GM19238 (cell line): ENCODE results near the gene NEK6.

ENCODE experiments used
- DNase-seq: peaks from one replicate; pipeline ENCODE4 v3.0.0; 2011; ENCODE audit warnings: low spot score; ENCODE audit not compliant: insufficient read length

NEK6 gene

DNA sequence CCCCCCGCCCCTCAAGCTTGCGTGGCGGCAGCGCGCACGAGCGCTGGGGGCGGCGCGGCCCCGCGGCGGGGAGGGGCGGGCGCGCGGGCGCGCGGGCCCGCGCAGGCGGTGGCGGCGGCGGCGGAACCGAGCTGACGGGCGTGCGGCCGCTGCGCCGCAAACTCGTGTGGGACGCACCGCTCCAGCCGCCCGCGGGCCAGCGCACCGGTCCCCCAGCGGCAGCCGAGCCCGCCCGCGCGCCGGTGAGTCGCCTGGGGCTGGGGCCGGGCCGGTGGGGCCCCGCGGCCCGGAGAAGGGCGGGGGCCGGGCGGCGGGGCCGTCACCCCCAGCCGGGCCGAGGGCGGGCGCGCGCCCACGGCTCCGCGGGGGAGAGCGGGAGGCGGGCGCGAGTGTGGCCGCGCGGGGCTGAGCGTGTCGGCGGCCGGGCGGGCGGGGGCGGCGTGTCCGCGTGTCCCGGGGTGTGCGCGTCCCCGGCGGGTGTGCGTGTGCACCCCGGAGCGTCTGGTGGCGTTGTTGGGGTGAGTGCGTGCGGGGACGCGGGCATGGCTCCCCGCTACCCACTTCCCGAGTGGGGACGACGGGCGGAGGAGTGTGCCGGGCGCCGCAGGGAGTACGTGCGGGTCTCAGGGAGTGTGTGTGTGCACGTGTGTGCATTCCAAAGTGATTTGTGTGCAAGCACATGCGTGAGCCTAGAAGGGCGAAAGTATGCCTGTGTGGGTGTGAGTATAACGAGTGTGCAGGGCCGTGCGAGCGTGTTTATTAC, at the start of gene NEK6:
Gene NEK6 (plus strand): TSS at position 106 of the 763 bp plus-strand sequence. CDS start 44,016 bp downstream, outside the sequence.
- peak; percentile 58 for DNase-seq

DNA sequence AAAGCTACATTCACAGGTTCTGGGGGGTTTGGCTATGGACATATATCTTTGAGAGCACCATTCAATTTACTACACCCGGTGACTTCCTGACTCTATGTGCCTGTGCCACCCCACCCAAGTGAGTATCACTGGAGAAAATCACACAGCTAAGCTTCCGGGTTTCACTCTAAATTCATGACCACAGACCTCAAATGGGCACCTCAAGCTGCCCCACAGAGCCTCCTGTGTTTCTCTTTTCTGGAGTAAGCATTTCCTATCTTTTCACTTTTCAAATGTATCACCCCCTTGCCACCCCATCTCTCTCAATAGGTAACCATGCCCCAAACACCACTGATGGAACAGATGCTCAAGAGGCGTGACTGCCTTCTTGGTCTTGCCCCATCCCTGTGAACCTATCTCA, 49.2 kb upstream of the NEK6 start:
- no peak for DNase-seq

DNA sequence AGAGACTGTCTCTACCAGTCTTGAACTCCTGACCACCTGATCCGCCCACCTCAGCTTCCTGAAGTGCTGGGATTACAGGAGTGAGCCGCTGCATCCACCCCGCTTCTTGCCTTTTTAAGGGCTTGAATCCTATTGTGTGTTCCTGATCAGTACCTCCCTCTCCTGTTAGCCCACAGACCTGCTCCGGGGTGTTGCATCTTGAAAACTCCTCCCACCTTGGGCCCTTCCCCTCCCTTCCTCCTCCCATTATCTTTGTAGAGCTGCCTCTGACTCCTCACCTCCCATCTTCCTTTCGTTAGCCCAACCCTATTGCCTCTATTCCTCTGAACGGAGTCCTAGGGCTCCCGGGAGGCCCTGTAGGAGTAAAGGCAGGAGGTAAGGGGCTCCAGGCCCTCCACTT, 48.5 kb upstream of the NEK6 start:
- no peak for DNase-seq

DNA sequence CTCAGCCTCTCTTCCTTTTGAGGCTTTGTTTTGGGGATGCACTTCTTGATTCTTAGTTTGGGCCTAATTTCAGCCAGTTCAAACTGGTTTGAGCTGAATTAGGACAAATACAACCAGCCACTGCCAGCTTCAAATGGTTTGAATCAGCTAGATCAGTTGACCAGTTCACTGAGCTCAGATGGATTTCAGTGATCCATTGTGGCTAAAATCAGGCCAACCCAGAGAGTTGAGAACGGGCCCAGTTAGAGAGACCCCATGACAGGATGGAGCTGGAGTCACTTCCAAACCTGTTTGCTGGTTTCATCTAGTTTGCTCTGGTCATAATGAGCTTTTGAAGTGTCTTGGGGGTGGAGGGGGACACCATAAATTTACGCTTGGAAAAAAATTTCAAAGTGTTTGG, 48.0 kb upstream of the NEK6 start:
- DNase-seq: no peak

DNA sequence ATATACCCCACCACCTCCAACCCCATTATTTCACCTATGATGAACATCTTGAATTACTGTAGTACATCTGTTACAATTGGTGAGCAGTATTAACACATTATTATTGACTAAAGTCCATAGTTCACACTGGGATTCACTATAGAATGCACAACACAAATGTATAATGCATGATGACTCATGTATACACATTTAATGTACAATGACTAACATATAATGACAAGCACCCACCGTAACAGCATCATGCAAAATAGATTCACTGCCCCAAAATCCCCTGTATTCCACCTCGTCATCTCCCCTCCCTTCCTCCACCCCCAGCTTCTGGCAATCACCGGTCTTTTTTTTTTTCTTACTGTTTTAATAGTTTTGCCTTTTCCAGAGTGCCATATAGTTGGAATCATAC, 47.1 kb upstream of the NEK6 start:
- DNase-seq: no peak

DNA sequence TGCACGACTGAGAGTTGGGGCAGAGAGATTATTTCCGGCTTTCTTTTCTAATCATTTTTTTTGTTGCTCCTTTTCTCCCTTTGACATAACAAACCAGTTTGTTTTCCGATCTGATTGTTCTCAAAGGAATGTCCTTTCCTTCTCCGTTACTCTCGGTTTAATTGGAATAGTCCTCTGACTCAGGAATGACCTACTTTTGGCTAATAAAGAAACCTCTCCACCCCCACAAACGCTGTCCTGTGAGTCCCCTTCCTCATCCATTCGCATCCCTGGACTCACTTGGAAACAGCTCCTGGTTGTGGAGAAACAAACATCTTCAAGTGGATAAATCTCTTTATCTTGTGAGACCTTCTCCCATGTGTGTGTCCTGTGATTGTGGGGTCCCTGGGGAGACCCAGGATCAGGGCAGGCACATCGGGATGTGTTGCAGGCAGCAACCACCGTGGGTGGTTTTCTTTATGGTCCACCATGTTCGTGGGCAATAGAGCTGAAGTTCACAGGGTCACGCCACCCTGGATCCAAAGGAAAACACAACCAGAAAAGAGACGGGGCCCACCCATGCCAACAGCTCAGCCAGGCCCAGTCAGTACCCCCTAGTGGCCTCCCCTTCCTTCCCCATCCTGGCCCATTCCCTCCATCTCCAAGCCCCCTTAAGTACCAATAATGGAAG, 45.2 kb upstream of the NEK6 start:
- no peak for DNase-seq

DNA sequence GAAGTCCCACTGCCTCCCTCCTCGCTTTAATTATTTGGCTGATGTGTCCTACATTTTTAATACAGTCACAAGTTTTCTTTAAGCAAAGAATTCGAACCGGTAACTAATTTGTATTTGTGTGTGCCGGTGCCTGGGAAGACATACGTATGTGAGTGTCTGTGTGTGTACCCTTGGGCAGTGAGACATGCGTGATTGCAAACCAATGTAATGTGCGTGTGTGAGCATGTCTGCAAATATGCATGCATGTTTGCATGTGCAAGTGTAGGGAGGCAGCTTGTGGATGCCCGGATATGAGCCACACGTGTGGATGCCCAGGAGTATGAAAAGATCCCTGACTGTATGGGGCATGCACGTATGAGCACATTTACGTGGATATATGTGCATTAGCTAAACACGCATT, 44.4 kb upstream of the NEK6 start:
- DNase-seq: no peak

DNA sequence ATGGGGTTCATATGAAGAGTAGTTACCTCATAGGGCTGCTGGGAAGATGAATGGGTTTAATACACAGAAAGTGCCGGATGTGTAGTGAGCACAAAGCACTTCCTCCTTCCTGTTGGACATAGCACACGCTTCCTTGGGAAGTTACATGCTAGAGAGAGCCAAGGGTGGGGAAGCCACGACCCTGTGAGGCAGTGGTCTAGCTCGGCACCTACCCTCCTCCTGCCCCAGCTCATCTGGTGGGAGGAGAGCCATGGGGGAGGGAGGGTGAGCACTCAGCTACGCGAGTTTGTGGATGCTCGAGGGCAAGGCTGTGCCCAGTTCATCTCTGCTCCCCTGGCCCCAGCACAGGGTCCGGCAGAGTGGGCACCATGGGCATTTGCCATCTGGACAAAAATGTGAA, 43.6 kb upstream of the NEK6 start:
- DNase-seq: no peak

DNA sequence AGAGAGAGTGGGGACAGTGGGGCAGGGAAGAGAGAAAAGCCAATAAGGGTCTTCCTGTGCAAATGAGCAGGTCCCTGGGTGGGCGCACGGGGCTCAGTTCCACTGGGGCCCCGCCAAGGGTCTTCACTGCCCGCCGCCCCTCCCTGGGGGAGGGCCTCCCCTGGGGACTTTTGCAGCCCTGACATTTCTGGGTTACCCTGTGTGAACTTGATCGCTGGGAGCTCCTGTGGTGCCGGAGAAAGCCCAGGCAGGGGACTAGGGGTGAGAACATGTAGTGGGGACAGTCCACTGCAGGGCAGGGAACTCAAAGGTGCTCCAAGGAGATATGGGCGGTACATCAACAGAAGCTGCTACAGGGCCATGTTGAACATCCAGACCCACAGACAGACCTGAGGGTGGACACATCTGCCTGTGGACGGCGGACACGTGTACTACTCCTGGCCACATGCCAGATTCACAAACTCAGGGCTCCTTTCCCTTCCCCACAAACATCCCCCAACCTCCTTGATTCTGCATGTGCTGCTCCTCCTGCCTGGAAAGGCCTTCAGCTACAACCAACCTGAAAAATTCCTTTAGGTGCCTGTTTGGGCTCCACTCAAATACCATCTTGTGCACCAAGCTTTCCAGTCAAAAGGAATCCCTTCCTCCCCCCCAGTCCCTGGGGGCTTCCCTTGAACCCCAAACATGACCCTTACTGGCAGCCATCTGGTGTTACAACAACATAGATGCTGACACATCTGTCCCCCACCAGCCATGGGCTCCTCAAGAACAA, 43.0 kb upstream of the NEK6 start:
- DNase-seq: no peak

DNA sequence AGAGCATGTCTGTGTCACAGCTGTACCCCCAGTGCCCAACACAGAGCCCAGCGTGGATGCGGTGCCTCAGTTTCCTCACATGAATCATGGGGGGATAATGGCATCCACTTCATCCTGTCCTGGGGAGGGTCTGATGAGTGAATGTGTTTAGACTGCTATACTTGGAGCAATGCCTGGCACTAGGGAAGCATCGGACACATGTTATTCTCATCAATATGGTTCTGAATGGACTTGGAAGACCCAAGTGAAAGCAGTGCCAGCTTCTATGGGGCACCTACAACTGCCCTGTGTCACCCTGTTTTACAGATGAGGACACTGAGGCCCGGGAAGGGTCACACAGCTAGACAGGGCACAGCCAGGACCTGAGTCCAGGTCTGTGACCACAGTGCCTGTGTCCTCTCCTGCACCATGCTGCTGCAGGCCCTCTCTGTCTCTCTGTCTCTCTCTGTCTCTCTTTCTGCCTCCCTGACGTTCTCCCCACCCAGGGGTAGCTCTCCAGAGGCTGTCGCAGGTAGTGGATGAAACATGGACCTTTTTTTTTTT, 42.3 kb upstream of the NEK6 start:
- DNase-seq: no peak

DNA sequence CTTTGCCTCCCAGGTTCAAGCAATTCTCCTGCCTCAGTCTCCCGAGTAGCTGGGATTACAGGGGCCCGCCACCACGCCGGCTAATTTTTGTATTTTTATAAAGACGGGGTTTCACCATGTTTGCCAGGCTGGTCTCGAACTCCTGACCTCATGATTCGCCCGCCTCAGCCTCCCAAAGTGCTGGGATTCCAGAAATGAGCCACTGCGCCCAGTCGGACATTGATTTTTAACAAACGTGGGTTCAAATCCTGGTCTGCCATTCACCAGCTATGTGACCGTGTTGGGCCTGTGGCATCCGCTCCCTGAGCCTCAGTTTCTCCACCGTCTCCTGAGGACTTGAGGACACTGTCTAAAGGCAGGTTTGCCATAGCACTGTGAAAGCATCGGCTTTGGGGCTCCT, 41.8 kb upstream of the NEK6 start:
- DNase-seq: no peak

DNA sequence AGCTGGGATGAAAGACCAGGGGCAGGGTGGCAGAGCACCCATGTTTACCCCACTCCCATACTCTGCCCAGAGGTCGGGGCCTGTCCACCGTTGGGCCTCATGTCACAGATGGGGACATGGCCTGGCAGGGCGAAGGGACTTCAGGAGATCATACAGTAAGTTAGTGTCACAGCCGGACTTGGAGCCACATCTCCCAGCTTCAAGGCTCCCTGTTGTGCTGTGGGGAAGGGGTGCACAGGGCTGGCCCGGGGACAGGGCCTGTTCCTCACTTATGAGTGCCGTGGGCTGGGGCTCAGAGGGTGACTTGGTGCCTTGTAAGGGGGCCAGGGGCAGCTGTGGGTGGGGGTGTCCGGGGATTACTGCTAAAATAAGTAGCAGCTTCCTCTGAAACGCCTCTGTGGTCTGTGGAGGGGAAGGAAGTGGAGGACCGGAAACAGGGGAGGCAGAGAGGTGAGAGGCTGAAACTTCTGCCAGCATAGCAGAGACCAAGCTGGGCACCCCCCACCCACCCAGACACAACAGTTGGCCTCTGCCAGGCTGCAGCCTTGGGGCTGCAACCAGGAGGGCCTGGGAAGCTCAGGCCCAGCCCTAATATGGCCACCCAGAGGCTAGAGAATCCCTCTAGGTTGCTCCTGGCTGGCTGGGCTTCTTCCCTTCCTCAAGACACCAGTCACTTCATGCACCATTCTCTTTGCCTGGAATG, 41.1 kb upstream of the NEK6 start:
- no peak for DNase-seq

DNA sequence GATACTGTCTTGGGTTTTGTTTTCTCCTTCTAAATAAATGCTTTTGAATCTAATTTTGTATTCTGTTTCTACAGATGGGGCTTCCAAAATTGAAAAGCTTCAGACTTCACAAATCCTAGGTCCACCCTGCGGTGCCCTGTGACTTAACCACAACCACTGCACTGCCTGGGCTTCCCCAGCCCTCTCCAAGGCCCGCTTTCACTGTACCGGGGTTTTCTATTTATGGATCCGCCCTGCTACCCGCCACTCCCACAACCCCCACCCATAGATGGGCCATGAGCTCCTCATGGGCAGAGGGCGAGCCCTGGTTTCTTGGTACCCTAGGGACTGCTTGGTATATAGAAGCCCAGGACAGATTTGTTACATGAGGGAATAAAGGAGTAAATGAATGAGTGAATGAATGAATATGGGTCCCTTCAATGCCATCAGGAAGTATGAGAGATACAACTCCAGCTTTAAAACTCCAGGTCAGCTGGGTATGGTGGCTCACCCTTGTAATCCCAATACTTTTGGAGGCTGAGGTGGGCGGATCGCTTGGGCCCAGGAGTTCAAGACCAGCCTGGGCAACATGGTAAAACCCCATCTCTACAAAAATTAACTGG, 39.8 kb upstream of the NEK6 start:
- DNase-seq: no peak

DNA sequence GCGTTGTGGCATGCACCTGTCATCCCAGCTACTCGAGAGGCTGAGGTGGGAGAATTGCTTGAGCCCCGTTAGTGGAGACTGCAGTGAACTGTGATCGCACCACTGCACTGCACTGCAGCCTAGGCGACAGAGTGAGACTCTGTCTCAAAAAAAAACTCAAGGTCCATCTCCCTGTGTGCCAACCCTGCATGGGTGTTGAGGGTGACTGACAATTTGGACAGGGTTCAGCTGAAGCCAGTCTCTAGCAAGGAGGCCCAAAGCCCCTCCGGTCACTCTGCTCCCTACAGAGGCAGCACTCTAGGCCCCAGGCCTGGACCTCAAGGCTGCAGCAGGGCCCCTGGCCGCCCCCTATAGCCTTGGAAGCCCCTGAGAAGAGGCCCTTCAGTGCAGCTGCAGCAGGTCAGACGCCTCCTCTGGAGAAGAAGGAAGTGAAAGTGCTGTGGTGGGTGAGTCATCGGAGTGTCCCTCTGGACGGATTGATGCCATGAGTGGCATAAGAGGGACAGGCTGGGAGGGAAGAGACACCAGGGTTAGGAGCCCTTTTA, 39.2 kb upstream of the NEK6 start:
- peak; percentile 76 for DNase-seq

DNA sequence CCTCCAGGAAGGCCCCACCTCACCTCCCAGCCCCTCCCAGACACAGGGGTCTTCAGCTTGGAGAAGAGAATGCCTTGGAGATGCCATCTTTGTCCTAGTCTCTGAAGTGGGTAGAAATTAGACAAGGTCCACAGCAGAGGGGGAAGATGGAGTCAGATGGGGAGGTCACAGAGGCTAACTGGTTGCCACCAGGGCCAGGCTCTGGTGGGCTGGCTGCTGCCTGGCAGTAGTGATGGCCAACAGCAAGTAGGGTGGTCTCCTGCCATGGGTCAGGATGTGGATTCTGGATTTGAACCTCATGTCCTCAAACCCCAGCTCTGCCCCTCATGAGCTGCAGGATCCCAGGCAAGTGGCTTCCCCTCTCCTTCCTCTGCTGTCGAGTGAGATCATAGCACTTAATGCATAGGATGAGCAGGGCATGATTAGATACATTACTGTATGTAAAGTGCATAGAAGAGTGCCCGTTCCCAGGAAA, 38.7 kb upstream of the NEK6 start:
- DNase-seq: no peak

DNA sequence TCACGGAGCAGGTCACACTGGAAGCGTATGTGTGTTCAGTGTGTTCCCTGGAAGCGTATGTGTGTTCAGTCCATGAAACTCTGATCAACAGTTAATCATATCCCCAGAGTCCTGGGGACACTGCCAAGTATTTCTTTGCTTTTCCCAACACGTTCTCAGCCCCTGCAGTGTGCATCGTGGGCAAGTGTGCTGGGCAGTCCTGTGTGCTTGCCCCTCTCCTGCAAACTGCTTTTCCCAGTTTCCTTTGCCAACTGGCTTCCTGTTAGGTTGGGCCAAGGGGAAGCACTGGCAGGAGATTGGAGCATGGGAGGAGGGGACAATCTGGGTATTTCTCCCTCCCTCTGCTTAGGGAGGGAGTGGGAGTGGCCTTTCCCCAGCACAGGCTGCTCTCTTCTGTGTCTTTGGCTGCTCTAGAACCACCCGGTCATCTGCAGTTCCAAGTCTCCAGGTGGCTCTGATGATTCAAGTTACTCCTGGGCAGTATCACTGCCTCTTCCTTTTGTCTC, 36.8 kb upstream of the NEK6 start:
- DNase-seq: no peak

DNA sequence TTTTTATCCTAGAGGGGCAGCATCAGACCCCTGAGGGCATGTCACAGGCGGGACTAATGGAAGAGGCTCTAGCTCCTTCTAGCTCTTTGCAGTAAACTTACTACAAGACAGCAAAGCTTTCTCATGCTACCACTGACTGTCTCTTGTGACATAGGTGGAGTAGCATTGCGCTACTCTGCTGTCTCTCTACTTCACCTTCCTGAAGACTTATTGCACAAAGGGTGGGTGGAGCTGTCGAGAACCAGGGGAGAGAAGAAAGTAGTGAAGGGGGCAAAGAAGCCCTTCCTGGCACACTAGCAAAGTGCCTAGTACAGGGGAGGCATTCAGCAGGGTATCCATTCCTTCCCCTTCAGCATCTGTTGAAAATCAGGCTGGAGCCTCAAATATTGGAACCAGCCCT, 36.1 kb upstream of the NEK6 start:
- no peak for DNase-seq

DNA sequence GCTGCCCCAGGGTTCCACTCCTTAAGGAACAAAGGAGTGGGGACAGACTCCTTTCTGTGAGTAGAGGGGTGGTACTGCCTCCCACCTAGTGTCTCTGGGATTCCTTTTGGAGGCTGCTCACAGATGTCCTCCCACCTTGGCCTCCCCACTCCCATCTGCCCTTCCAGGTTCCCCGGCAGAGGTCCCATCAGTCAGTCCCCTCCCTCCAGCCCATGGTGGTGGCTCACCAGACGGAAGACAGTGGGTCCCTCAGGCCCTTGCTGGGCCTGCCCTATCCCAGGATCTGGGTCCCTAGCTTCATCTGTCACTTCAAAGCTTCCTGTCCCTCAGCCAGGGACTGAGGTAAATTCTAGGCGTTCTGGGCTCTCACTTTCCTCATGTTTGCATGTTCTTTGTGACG, 35.6 kb upstream of the NEK6 start:
- no peak for DNase-seq

DNA sequence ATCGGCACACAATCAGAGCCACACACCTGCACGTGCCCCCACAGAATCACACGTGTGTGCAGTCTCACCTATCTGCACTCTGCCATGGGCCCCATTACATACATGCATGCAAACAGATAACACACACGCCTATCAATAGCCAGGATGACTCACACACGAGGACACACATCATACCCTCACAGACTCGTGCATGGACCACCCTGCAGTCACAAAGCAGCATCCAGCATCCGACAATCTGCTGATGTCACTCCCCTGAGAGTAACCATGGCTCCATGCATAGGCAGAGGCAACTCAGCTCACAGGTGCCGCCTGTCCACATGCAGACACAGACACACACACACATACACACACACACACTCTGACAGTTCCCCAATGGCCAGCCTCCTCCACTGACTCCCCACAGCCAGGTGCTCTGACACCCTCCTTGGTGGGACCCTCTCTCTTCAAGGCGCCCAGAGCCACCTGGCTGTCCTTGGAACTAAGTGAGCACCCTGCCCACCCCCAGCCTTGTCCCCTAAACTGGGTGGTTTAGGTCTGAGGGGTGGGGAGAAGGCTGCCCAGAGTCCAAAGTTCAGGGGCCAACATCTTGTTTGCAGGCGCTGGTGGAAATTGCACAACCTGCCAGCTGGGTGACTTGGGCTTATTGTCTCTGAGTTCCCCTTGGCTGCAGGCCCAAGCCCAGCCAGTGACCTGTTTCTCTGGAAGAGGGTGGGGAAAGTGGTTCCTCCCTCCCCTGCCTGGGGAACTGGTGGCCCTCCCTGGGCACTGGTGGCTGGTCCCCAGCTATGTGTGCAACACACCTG, 34.6 kb upstream of the NEK6 start:
- DNase-seq: no peak

DNA sequence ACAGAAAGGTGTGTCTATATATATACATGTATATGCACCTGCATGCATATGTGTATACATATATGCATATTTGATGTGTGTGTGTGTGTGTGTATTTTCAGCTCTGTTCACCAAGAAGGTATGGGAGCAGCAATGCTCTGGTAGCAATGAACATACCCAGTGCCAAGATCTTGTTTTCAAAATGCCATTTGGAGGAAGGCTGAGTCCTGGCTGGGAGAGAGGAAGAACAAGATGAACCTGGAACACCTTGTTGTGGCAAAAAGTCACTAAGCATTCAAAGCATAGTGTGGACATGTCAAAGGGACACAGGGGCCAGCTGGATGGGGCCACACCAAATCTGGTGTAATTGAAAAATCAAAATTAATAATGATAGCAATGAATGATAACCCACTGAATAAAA, 31.8 kb upstream of the NEK6 start:
- no peak for DNase-seq
